WTC11 (cell line): Measurements from ENCODE around the gene TRPV6. TPM values are rescaled to one million over a fixed set of nuclear protein-coding genes. Genes with fewer than 3 reads are reported as not detected.

Experiments
- ATAC-seq: fragments of 200-7000 bp; cut with Tn5 transposase; 2 replicates; pipeline ENCODE4 v1.10.0; 2021; ENCODE audit warnings: mild to moderate bottlenecking, moderate library complexity
- CTCF ChIA-PET: fragments of 300-600 bp; sonication (Branson Sonifier 250); formaldehyde crosslinking; loops from one replicate; lab custom pipeline; 2021; ENCODE audit warnings: antibody characterized with exemption; lab: Charles Lee
- POLR2A ChIA-PET: fragments of 350-600 bp; sonication (Branson Sonifier 250); formaldehyde crosslinking; loops from one replicate; lab custom pipeline; 2021; ENCODE audit warnings: antibody characterized with exemption; lab: Charles Lee
- DNase-seq: peaks from one replicate; pipeline ENCODE4 v3.0.0; 2021; ENCODE audit warnings: low spot score
- H3K27ac Mint-ChIP-seq: 2 replicates; pipeline ENCODE4 v1.8.0; 2021; ENCODE audit warnings: mixed read lengths
- H3K27me3 Mint-ChIP-seq: 2 replicates; pipeline ENCODE4 v1.8.0; 2021; ENCODE audit warnings: low read depth, mild to moderate bottlenecking, moderate library complexity, mixed read lengths
- H3K36me3 Mint-ChIP-seq: 2 replicates; pipeline ENCODE4 v1.8.0; 2021; ENCODE audit warnings: mixed read lengths
- H3K4me1 Mint-ChIP-seq: 2 replicates; pipeline ENCODE4 v1.8.0; 2022; ENCODE audit warnings: mixed read lengths
- H3K4me3 Mint-ChIP-seq: 2 replicates; pipeline ENCODE4 v1.8.0; 2021; ENCODE audit warnings: mild to moderate bottlenecking, moderate library complexity, mixed read lengths
- H3K9me3 Mint-ChIP-seq: 2 replicates; pipeline ENCODE4 v1.8.0; 2021; ENCODE audit warnings: mixed read lengths
- CREM ChIP-seq: sonication (generic); formaldehyde crosslinking; IDR thresholded peaks from 2 replicates; pipeline ENCODE4 v1.8.1; 2022; ENCODE audit warnings: mild to moderate bottlenecking, missing genetic modification reagents, moderate library complexity
- HMGXB4 ChIP-seq: sonication (generic); formaldehyde crosslinking; IDR thresholded peaks from 2 replicates; pipeline ENCODE4 v1.8.1; 2023; ENCODE audit warnings: mild to moderate bottlenecking, moderate library complexity, missing genetic modification reagents
- JAZF1 ChIP-seq: fragments of 250-450 bp; sonication (Bioruptor Pico); IDR thresholded peaks from 2 replicates; pipeline ENCODE4 v1.9.0; 2021; ENCODE audit warnings: moderate library complexity, mild to moderate bottlenecking, inconsistent platforms
- MXD4 ChIP-seq: fragments of 250-450 bp; sonication (Bioruptor Pico); IDR thresholded peaks from 2 replicates; pipeline ENCODE4 v1.8.0; 2021; ENCODE audit warnings: mild to moderate bottlenecking, moderate library complexity, borderline replicate concordance
- MYBL2 ChIP-seq: sonication (generic); formaldehyde crosslinking; IDR thresholded peaks from 2 replicates; pipeline ENCODE4 v1.8.1; 2023; ENCODE audit warnings: mild to moderate bottlenecking, moderate library complexity, missing genetic modification reagents
- NFYB ChIP-seq: sonication (generic); formaldehyde crosslinking; conservative IDR thresholded peaks from 2 replicates; pipeline ENCODE4 v1.8.0; 2022; ENCODE audit warnings: low read depth, missing genetic modification reagents
- NR1H2 ChIP-seq: sonication (generic); formaldehyde crosslinking; IDR thresholded peaks from 2 replicates; pipeline ENCODE4 v1.9.0; 2021; ENCODE audit warnings: mild to moderate bottlenecking, moderate library complexity, missing genetic modification reagents
- PRRX2 ChIP-seq: fragments of 250-450 bp; sonication (Bioruptor Pico); IDR thresholded peaks from 2 replicates; pipeline ENCODE4 v1.8.0; 2021; ENCODE audit warnings: mild to moderate bottlenecking
- TEAD4 ChIP-seq: sonication (generic); formaldehyde crosslinking; IDR thresholded peaks from 2 replicates; pipeline ENCODE4 v1.8.0; 2022; ENCODE audit warnings: mild to moderate bottlenecking, missing genetic modification reagents
- ZBTB43 ChIP-seq: sonication (generic); formaldehyde crosslinking; IDR thresholded peaks from 2 replicates; pipeline ENCODE4 v1.8.1; 2023; ENCODE audit warnings: mild to moderate bottlenecking, missing genetic modification reagents
- ZNF281 ChIP-seq: sonication (generic); formaldehyde crosslinking; IDR thresholded peaks from 2 replicates; pipeline ENCODE4 v1.8.0; 2023; ENCODE audit warnings: mild to moderate bottlenecking, missing genetic modification reagents
- total RNA-seq: library from RNA; stranded (reverse); gene quantifications from 3 replicates; pipeline ENCODE4 v1.2.3, GENCODE V29; 2021

TRPV6 gene
- total RNA-seq, 1 experiment from 2014 or later: 0.63 TPM

GRCh38 chr7:142879060-142879459 lies 6.5 kb downstream of the TRPV6 start:
- ATAC-seq (no peak), DNase-seq (no peak)
- Mint-ChIP-seq H3K4me1 (no peaks in the 10 kb centered on the region), H3K27me3 (no peaks in the 10 kb centered on the region; the same call in 1 of the 2 replicates), H3K4me3 (no peak overlapping the region), H3K9me3 (no peaks in the 10 kb centered on the region; the same call in 1 of the 2 replicates), H3K27ac (no peak overlapping the region), H3K36me3 (no peaks in the 10 kb centered on the region)
- ChIA-PET CTCF (interaction anchor here (1.3 to 2.3 kb wide), 2 partner anchors 47 to 82 kb away, joined by 5 to 17 read pairs; partner anchors contain the start of gene KEL), POLR2A (no interaction called here)
- TF ChIP-seq TEAD4: no peak
- TF ChIP-seq NR1H2 (CRISPR knock-in tag): no peak
- TF ChIP-seq MXD4: no peak
- TF ChIP-seq PRRX2 (CRISPR knock-in tag): no peak
- no peak for TF ChIP-seq ZNF281
- TF ChIP-seq NFYB (CRISPR knock-in tag): no peak
- no peak for TF ChIP-seq MYBL2 (CRISPR knock-in tag)
- TF ChIP-seq JAZF1 (CRISPR knock-in tag): no peak
- TF ChIP-seq CREM (CRISPR knock-in tag): no peak
- TF ChIP-seq ZBTB43 (CRISPR knock-in tag): no peak
- TF ChIP-seq HMGXB4 (CRISPR knock-in tag): no peak

GRCh38 chr7:142878315-142878714 lies 7.2 kb downstream of the TRPV6 start:
- CTCF ChIA-PET: interaction anchor here (1.3 kb wide), 1 partner anchor 47 kb away, joined by 5 read pairs; no protein-coding TSS in a partner anchor
- no peaks in the 10 kb centered on the region; the same call in 1 of the 2 replicates for H3K27me3 Mint-ChIP-seq

More at GRCh38 chr7:142878315-142878714, 7.2 kb downstream of the TRPV6 start:
- TF ChIP-seq NR1H2 (CRISPR knock-in tag) (no peak), HMGXB4 (CRISPR knock-in tag) (no peak)
- Mint-ChIP-seq H3K9me3 (peaks cover 6% of the 10 kb centered on the region), H3K36me3 (no peaks in the 10 kb centered on the region), H3K4me1 (no peaks in the 10 kb centered on the region), H3K4me3 (no peak overlapping the region), H3K27ac (no peak overlapping the region)
- DNase-seq (no peak), ATAC-seq (no peak)
- POLR2A ChIA-PET: no interaction called here
